Parathyroid adenoma (tissue), 2 donors: Measurements from ENCODE around the gene HHIPL1.

Experiments
- H2AFZ ChIP-seq: fragments of 300-600 bp; sonication (generic); one replicate; pipeline ENCODE4 v1.7.0; 2017; ENCODE audit warnings: antibody characterized with exemption, mild to moderate bottlenecking
- H3K27ac ChIP-seq: fragments of 300-600 bp; sonication (generic); one replicate; pipeline ENCODE4 v1.7.0; 2017
- H3K27me3 ChIP-seq: fragments of 300-600 bp; sonication (generic); one replicate; pipeline ENCODE4 v1.7.0; 2017; ENCODE audit warnings: low read length; ENCODE audit not compliant: control insufficient read depth, insufficient read depth
- H3K36me3 ChIP-seq: fragments of 300-600 bp; sonication (generic); one replicate; pipeline ENCODE4 v1.7.0; 2017; ENCODE audit warnings: low read length; ENCODE audit not compliant: control insufficient read depth, insufficient read depth
- H3K4me1 ChIP-seq: fragments of 300-600 bp; sonication (generic); one replicate; pipeline ENCODE4 v1.7.0; 2017; ENCODE audit warnings: control low read depth
- H3K4me2 ChIP-seq: fragments of 300-600 bp; sonication (generic); one replicate; pipeline ENCODE4 v1.7.0; 2017; ENCODE audit warnings: low read length
- H3K4me3 ChIP-seq: fragments of 300-600 bp; sonication (generic); one replicate; pipeline ENCODE4 v1.7.0; 2017; ENCODE audit warnings: low read depth, low read length
- H3K79me2 ChIP-seq: fragments of 300-600 bp; sonication (generic); one replicate; pipeline ENCODE4 v1.7.0; 2017; ENCODE audit warnings: control low read depth
- H3K9ac ChIP-seq: fragments of 300-600 bp; sonication (generic); one replicate; pipeline ENCODE4 v1.7.0; 2017; ENCODE audit warnings: mild to moderate bottlenecking
- H3K9me3 ChIP-seq: fragments of 300-600 bp; sonication (generic); one replicate; pipeline ENCODE4 v1.7.0; 2017; ENCODE audit warnings: low read length; ENCODE audit not compliant: control insufficient read depth
- CTCF ChIP-seq: fragments of 300-600 bp; sonication (generic); IDR thresholded peaks from one replicate; pipeline ENCODE4 v1.7.0; 2017; ENCODE audit warnings: antibody characterized with exemption, mild to moderate bottlenecking
- donor health status: primary hyperparathyroidism.

HHIPL1 gene

GRCh38 chr14:99677231-99678140, 32.6 kb downstream of the HHIPL1 start:
- H3K9me3 ChIP-seq: no peaks in the 10 kb centered on the region
- H3K36me3 ChIP-seq: no peaks in the 10 kb centered on the region
- no peak overlapping the region for H3K4me3 ChIP-seq
- H3K27ac ChIP-seq: no peak overlapping the region
- no peaks in the 10 kb centered on the region for H3K27me3 ChIP-seq
- H2AFZ ChIP-seq: no peak overlapping the region
- H3K79me2 ChIP-seq: no peaks in the 10 kb centered on the region
- no peak overlapping the region for H3K9ac ChIP-seq
- no peaks in the 10 kb centered on the region for H3K4me1 ChIP-seq
- no peak for TF ChIP-seq CTCF
- H3K4me2 ChIP-seq: no peak overlapping the region

DNA sequence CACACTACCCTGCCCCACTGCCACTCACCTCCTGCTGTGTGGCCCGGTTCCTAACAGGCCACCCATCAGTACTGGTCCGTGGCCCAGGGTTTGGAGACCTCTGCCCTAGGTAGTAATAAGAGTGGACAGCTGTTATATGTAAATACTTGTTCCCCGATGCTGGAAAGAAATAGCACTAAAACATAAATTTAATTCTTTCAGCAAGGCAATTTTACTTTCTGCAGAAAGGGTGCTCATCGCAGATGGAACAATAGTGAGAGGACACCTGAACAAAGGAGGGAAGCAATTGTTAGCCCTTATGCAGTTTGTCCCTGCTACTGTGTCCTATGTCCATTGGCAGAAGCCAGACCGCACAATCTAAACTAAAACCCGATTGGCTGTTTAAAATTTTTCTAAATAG, 33.3 kb downstream of the HHIPL1 start:
- Histone ChIP-seq H3K4me1 (peaks cover 4% of the 10 kb centered on the region), H3K4me2 (no peak overlapping the region), H3K9ac (no peak overlapping the region), H3K9me3 (no peaks in the 10 kb centered on the region), H3K27ac (no peak overlapping the region), H3K27me3 (no peaks in the 10 kb centered on the region), H3K36me3 (no peaks in the 10 kb centered on the region), H3K79me2 (no peaks in the 10 kb centered on the region), H2AFZ (no peak overlapping the region), H3K4me3 (no peak overlapping the region)
- no peak for TF ChIP-seq CTCF

DNA sequence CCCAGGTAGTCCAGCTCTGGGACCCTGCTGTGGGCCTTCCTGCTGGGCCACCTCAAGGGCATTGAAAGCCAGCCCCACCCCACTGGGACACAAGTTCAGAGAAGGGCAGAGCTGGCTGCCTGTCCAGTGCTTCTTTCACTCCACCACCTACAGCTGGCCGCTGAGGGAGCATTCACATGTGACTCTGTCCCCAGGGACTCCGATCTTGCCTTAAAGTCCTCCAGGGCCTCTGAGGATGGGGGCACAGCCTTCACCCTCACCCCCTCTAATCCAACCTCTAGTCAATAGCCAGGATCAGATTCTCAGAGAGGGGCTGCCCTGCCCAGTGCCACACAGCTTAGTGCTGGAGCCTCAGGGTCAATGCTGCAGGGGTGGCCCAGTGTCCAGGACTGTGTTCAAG, 34.2 kb downstream of the HHIPL1 start:
- Histone ChIP-seq H3K4me3 (no peak overlapping the region), H3K9ac (no peak overlapping the region), H3K4me2 (no peak overlapping the region), H3K36me3 (no peaks in the 10 kb centered on the region), H3K79me2 (no peaks in the 10 kb centered on the region), H3K27me3 (no peaks in the 10 kb centered on the region), H3K27ac (no peak overlapping the region), H3K9me3 (no peaks in the 10 kb centered on the region), H2AFZ (no peak overlapping the region), H3K4me1 (peaks cover 4% of the 10 kb centered on the region)
- no peak for TF ChIP-seq CTCF

GRCh38 chr14:99679543-99679942, 34.6 kb downstream of the HHIPL1 start:
- Histone ChIP-seq H3K36me3 (no peaks in the 10 kb centered on the region), H3K4me1 (peaks cover 4% of the 10 kb centered on the region), H3K4me2 (no peak overlapping the region), H3K4me3 (no peak overlapping the region), H3K27ac (no peak overlapping the region), H3K9ac (no peak overlapping the region), H3K79me2 (no peaks in the 10 kb centered on the region), H3K27me3 (no peaks in the 10 kb centered on the region), H3K9me3 (no peaks in the 10 kb centered on the region), H2AFZ (no peak overlapping the region)
- no peak for TF ChIP-seq CTCF

DNA sequence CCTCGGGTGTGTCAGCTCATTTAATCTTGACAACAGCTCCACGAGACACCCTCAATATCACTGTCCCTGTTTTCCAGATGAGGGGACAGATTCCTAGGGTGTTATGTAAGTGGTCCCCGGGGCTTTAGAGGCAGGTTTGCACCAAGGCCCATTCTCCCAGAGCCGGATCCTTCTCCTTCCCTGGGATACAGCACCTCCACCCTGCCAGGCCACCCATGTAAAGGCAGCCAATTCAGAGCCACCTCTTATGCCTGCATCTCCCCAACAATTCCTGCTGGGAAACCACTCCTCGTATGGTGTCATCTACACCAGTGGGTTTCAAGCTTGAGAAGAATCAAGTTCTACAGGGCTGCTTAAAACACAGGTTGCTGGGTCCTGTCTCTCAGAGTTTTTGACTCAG, 35.1 kb downstream of the HHIPL1 start:
- no peak overlapping the region for H3K4me2 ChIP-seq
- no peaks in the 10 kb centered on the region for H3K27me3 ChIP-seq
- no peak overlapping the region for H2AFZ ChIP-seq
- no peak overlapping the region for H3K27ac ChIP-seq
- TF ChIP-seq CTCF: no peak
- H3K4me1 ChIP-seq: peaks cover 4% of the 10 kb centered on the region
- H3K9me3 ChIP-seq: no peaks in the 10 kb centered on the region
- H3K9ac ChIP-seq: no peak overlapping the region
- H3K4me3 ChIP-seq: no peak overlapping the region
- H3K36me3 ChIP-seq: no peaks in the 10 kb centered on the region
- no peaks in the 10 kb centered on the region for H3K79me2 ChIP-seq
